ENCODE data around the gene IMPG2. TPM values are rescaled to one million over a fixed set of nuclear protein-coding genes. Genes with fewer than 3 reads are reported as not detected.

IMPG2 gene
- total RNA-seq, 2 experiments from 2014 or later, result 0.45 to 0.66 TPM

DNA sequence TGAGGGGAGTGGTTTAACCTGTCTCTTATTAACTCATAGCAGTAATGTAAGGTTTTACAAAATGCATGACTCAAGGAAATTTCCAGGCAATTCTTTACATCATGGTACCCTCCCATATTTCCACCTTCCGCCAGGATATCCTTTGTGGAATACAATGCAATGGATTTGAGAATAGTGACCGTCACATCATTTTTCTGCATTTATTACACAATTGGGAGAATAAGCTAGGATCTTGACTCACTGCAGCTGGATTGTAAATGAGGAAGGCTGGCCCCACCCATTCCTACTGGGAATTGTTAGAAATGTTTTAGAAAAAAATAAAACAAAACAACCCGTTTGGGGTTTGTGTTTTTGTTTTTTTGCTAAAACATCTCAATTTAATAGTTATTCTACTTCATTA lies 97.4 kb downstream of the IMPG2 start:
- Mint-ChIP-seq H3K27ac (no peak overlapping the region), H3K27me3 (no peaks in the 10 kb centered on the region), H3K9me3 (no peaks in the 10 kb centered on the region), H3K36me3 (ENCODE audit: low read depth) (no peaks in the 10 kb centered on the region), H3K4me3 (no peak overlapping the region), H3K4me1 (ENCODE audit: low read depth) (no peaks in the 10 kb centered on the region)
- DNase-seq, result no peak
- Histone ChIP-seq H3K27ac (ENCODE audit: low read depth in 1 of 2, low read length in 2 of 2) (no peak overlapping the region), H3K36me3 (ENCODE audit: insufficient read depth, low read length) (no peaks in the 10 kb centered on the region), H3K4me1 (ENCODE audit: insufficient read depth, low read length) (no peaks in the 10 kb centered on the region), H3K27me3 (ENCODE audit: control insufficient read depth in 1 of 2, insufficient read depth in 2 of 2, low read length in 2 of 2) (no peaks in the 10 kb centered on the region), H3K4me3 (ENCODE audit: low read length) (no peak overlapping the region), H3K9me3 (ENCODE audit: control insufficient read depth in 1 of 2, insufficient read depth in 1 of 2, low read length in 2 of 2) (peaks cover 0 to 4% of the 10 kb centered on the region in 2 experiments)
- ATAC-seq (ENCODE audit: poor library complexity), result no peak
- TF ChIP-seq, protein P1, sequence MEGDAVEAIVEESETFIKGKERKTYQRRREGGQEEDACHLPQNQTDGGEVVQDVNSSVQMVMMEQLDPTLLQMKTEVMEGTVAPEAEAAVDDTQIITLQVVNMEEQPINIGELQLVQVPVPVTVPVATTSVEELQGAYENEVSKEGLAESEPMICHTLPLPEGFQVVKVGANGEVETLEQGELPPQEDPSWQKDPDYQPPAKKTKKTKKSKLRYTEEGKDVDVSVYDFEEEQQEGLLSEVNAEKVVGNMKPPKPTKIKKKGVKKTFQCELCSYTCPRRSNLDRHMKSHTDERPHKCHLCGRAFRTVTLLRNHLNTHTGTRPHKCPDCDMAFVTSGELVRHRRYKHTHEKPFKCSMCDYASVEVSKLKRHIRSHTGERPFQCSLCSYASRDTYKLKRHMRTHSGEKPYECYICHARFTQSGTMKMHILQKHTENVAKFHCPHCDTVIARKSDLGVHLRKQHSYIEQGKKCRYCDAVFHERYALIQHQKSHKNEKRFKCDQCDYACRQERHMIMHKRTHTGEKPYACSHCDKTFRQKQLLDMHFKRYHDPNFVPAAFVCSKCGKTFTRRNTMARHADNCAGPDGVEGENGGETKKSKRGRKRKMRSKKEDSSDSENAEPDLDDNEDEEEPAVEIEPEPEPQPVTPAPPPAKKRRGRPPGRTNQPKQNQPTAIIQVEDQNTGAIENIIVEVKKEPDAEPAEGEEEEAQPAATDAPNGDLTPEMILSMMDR (IDR thresholded peaks at IDR 0.05), result no peak
- CTCF ChIA-PET, result interaction anchor here (1.0 kb wide), 1 partner anchor 13 kb away, joined by 3 read pairs; no protein-coding TSS in a partner anchor
- intact Hi-C loops (cut with DNase I, micrococcal nuclease), result no loop called here
- POLR2A ChIA-PET, result no interaction called here

DNA sequence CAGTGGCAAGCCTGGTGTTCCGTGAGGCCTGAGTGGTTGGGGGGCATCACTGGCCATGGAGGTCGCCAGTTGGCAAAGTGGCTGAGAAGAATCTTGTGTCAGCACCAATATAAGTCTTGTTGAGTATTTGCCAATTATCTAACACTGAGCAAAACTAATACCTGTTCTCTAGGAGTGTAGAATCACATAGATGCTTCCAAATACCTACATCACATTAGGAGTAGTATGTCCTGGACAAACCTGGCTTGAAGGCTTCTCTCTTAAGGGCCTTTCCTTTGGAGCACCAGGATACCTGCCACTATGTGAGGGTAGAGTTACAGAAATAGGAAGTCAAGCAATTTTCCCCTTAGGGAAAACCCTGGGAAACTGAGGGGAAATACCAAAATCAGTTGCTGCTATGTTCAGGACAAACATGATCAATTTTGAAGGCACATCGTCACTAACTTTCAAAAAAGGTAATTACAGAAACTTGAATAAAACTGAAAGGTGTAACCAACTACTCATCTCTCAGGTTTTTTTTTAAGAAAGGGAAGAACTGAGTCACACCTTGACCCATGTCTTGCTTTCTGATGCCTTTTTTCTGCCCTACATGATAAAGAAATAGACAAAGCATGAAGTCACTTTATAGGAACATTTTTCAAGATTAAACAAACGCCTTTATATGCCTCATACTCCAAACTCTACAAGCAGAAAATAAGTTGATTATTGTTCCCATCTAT lies 100.4 kb downstream of the IMPG2 start:
- TF ChIP-seq, protein P1 (IDR thresholded peaks at IDR 0.05), result no peak
- Histone ChIP-seq H3K4me1 (ENCODE audit: insufficient read depth, low read length) (no peaks in the 10 kb centered on the region), H3K4me3 (ENCODE audit: low read length) (no peak overlapping the region), H3K27me3 (ENCODE audit: control insufficient read depth in 1 of 2, insufficient read depth in 2 of 2, low read length in 2 of 2) (no peaks in the 10 kb centered on the region), H3K36me3 (ENCODE audit: insufficient read depth, low read length) (no peaks in the 10 kb centered on the region), H3K27ac (ENCODE audit: low read depth in 1 of 2, low read length in 2 of 2) (no peak overlapping the region), H3K9me3 (ENCODE audit: control insufficient read depth in 1 of 2, insufficient read depth in 1 of 2, low read length in 2 of 2) (peaks cover 0 to 4% of the 10 kb centered on the region in 2 experiments)
- H3K4me1 Mint-ChIP-seq (ENCODE audit: low read depth), result no peaks in the 10 kb centered on the region
- H3K9me3 Mint-ChIP-seq, result no peaks in the 10 kb centered on the region
- no peak overlapping the region for H3K4me3 Mint-ChIP-seq
- no peaks in the 10 kb centered on the region for H3K36me3 Mint-ChIP-seq (ENCODE audit: low read depth)
- ChIA-PET POLR2A (no interaction called here), CTCF (no interaction called here)
- ATAC-seq (ENCODE audit: poor library complexity) (no peak), DNase-seq (no peak)
- no peaks in the 10 kb centered on the region for H3K27me3 Mint-ChIP-seq
- intact Hi-C loops (cut with DNase I, micrococcal nuclease), result no loop called here
- H3K27ac Mint-ChIP-seq, result no peak overlapping the region

DNA sequence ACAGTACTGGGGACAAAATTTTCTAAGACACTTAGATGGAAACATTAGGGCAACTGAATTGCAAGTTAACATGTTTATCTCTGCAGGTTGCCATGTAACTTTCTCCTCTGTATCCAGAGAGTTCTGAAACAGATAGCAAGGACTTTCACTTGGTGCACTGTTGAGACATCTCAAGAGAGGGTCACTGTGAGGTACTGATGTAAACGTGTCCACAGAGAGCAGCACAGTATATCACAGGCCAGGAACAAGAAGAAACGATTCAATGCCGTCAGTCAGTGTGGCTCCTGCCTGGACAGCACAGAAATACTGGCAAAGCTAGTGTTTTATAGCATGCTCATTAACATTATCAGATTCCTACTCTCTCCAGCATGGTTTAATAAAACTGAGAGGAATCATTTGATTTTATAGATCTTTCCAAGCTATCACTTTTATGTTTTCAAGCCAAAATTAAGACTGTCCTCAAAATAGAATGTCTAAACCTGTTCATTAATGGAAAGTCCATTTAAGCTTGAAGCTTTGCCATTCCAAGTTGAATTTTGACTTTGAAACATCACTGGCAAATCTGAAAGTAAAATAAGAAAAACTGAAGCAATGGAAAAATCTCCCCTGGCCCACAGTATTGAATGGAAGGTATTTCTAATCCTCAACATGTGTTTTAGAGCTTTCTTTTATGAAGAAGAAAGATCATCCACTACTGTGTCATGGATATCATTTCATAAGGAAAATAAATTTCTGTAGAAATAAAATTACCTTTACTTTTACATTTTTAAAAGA lies 102.7 kb downstream of the IMPG2 start:
- no peak for DNase-seq
- CTCF ChIA-PET, result no interaction called here
- Histone ChIP-seq H3K4me3 (ENCODE audit: low read length) (no peak overlapping the region), H3K9me3 (ENCODE audit: control insufficient read depth in 1 of 2, insufficient read depth in 1 of 2, low read length in 2 of 2) (peaks cover 0 to 13% of the 10 kb centered on the region in 2 experiments), H3K4me1 (ENCODE audit: insufficient read depth, low read length) (no peaks in the 10 kb centered on the region), H3K27ac (ENCODE audit: low read depth in 1 of 2, low read length in 2 of 2) (no peak overlapping the region), H3K27me3 (ENCODE audit: control insufficient read depth in 1 of 2, insufficient read depth in 2 of 2, low read length in 2 of 2) (no peaks in the 10 kb centered on the region), H3K36me3 (ENCODE audit: insufficient read depth, low read length) (no peaks in the 10 kb centered on the region)
- Mint-ChIP-seq H3K36me3 (ENCODE audit: low read depth) (no peaks in the 10 kb centered on the region), H3K9me3 (no peaks in the 10 kb centered on the region), H3K4me1 (ENCODE audit: low read depth) (no peaks in the 10 kb centered on the region), H3K27me3 (no peaks in the 10 kb centered on the region), H3K4me3 (no peak overlapping the region), H3K27ac (no peak overlapping the region)
- POLR2A ChIA-PET, result no interaction called here
- intact Hi-C loops (cut with DNase I, micrococcal nuclease), result no loop called here
- TF ChIP-seq, protein P1 (IDR thresholded peaks at IDR 0.05), result no peak
- ATAC-seq (ENCODE audit: poor library complexity), result no peak
